SK-N-DZ (cell line): ENCODE data around the gene CHRNA4.
"Not testable (repeated sequence)": the region's sequence is repeated elsewhere in the genome, so short reads cannot be mapped to it uniquely, and the experiment has no call there.

ENCODE experiments used
- DNase-seq: peaks from one replicate; pipeline ENCODE4 v3.0.0-alpha.2; 2015; ENCODE audit warnings: low spot score

Gene CHRNA4

DNA sequence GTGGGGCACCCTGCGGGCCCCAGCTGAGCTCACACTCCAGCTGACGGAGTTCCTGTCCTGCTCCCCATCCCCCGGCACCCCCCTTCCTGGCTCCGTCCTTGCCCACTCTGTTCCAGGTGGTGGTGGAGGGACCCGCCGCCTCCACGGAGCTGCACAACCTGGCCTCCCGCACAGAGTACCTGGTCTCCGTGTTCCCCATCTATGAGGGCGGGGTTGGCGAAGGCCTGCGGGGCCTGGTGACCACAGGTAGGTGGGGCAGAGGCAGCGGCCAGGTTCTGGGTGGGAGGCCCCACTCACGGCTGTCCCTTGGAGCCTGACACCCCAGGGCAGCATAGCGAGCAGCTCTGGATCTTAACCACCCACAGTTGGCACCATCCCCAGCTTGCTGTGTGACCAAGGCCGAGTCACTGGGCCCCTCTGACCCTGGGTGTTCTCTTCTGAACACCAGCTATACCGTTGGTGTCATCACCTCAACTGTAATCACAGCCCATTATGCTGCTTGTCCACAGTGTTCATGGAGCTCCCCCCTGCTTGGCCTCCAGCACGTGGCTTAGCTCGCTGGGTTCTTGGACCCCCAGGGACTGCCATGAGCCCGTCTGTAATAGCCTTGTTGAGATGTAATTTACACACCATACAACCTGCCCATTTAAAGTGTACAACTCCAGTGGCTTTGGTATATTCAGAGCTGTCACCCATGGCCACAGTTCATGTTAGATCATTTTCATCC, 50.7 kb downstream of the CHRNA4 start:
- no peak for DNase-seq

DNA sequence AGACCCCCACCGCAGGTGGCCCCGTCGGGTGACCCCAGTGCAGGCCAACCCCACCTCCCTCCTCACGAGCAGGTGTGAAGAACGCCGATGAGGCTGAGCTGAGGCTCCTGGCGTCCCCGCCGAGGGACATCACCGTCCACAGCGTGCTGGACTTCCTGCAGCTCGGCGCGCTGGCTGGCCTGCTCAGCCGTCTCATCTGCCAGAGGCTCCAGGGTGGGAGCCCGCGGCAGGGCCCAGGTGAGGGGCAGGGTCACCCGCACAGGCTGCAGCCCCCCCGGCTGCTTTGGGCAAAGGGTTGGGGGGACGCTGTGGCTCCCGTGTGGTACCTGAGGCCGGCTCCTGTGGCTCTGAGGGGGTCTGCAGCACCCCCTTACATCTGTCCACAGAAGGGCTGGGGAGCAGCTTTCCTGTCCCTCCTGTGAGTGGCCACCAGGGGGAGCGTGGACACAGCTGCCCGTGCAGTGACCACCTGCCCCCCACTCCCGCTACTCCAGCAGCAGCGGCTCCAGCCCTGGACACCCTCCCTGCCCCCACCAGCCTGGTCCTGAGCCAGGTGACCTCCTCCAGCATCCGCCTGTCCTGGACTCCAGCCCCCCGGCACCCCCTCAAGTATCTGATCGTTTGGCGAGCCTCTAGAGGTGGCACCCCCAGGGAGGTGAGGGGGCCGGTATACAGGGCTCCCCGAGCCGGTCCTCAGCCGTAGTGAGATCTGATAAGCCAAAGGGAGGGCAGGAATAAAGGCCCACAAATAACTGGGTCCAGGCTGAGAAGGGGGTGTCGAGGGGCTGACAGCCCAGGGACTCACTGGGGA, 51.7 kb downstream of the CHRNA4 start:
- DNase-seq = peak; percentile 69

DNA sequence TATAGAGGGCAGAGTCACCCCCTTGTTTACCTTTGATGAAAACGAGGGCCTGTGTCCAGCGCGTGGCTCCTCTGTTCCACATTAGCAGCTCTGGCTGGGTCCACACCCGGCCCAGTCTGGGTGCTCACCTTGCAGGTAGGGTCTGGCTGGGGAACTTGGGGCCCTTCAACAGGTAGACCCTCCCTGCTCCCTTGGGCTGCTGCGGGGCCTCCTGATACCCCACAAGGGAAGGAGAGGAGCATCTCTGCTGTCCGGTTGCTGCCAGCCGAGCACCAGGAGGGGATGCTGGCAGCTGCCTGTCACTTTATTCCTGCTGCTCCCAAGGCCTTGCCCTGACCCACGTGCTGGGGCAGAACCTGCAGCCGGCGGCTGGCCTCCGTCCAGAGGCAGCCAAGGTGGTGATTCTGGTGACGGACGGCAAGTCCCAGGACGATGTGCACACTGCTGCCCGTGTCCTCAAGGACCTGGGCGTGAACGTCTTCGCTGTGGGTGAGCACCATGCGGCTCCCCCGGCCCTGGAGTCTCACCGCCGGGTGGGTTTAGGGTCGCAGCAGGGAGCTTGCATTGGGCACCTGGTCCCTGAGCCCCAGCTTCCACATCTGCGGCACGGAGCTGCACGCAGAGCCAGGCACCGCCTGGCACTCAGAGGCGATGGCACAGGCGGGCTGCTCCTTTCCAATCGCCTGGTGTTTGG, 52.8 kb downstream of the CHRNA4 start:
- DNase-seq = no peak

DNA sequence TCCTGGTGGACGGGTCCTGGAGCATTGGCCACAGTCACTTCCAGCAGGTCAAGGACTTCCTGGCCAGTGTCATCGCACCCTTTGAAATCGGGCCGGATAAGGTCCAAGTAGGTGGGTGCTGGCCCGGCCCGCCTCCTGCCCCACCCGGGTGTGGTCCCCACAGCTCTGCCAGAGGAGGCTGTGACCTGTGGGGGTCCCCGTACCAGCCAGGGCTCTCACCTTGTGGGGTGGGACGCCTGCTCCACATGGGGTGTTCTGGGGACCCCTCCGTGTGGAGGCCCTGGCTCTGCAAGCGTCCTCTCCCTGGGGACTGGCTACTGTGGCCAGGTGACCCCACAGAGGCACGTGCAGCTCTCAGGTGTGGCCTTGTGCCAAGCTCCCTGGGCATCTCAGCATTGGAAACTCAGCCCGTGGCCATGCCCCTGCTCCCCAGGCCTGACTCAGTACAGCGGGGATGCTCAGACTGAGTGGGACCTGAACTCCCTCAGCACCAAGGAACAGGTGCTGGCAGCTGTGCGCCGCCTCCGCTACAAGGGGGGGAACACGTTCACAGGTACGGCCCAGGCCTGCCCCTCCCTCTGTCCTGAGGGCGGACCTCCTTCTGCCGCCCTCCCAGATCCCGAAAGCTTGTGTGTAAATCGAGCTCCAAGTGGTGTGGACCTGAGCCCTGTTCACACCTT, 53.5 kb downstream of the CHRNA4 start:
- no peak for DNase-seq

DNA sequence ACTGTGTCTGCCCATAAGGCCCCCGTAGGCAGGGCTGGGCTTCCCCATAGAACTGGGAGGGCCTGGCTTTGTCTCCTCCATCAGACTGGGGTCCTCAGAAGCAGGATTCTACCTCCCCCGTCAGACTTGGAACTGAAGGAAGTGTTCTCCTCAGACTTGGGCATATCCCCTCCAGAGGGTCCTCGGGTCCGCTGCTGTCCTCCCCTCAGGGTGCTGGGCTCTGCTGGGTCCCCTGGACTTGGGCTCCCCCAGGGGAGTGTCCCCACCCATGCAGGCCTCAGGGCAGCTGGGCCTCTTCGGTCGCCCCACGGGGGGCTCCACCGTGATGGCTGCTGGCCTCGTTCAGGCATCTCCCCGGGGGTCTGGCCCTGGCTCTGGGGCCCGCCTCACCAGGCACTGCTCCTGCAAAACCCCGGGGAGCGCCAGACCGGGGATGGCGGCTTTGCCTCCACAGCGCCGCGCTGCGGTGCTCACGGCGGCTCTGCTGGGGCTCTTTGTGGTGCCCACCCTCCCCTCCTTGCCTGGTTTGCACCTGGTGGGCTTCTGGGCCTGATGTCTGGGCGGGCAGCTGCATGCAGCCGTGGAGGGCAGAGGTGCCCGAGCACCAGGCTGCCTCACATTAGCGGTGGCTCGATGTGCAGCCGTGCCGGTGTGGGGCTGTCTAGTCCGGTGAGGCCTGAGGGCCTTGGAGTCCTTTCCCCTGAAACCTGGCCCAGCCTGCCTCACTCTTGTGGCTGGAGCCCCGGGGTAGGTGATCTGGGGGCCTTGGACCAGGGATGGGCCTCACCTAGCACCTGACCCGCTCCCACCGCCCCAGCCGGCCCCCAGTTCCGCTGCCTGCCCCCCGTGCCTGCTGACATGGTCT, 54.2 kb downstream of the CHRNA4 start:
- DNase-seq = no peak

DNA sequence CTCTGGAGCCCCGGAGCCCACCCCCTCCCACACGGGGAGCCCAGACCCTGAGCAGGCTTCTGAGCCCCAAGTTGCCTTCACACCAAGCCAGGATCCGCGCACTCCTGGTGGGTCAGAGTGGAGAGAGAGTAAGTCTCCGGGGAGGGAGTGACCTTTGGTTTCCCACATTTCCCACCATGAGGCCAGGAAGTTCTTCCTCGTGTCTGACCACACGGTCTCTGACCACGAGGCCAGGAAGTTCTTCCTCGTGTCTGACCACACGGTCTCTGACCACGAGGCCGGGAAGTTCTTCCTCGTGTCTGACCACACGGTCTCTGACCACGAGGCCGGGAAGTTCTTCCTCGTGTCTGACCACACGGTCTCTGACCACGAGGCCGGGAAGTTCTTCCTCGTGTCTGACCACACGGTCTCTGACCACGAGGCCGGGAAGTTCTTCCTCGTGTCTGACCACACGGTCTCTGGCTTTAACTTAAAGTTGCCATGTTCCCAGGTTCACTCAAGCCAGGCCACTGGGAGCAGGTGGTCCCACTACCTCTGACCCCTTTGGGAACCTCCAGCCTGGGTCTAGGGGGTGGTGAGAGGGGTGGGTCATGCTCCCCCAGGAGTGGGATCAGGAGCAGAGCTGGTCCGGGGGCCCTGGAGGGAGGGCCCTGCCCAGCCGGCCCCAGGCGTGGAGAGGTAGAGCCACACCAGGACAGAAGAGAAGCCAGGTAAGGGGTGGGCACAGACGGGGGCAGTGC, 55.0 kb downstream of the CHRNA4 start:
- DNase-seq = not testable (repeated sequence)

DNA sequence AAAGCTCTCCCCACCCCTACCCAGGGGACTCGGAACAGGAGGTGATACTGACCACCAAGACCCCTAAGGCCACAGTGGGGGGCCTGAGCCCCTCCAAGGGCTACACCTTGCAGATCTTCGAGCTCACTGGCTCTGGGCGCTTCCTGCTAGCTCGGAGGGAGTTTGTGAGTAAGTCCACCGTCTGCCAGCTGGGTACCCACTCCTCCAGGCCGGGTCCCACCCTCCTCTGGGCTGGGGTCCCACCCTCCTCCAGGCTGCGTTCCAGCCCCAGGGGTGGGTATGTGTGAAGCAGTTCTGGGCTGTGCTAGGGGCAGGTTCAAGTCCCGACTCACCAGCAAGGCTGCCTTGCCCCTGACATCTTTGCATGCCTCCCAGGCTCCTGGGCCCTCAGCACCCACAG, 55.8 kb downstream of the CHRNA4 start:
- no peak for DNase-seq

DNA sequence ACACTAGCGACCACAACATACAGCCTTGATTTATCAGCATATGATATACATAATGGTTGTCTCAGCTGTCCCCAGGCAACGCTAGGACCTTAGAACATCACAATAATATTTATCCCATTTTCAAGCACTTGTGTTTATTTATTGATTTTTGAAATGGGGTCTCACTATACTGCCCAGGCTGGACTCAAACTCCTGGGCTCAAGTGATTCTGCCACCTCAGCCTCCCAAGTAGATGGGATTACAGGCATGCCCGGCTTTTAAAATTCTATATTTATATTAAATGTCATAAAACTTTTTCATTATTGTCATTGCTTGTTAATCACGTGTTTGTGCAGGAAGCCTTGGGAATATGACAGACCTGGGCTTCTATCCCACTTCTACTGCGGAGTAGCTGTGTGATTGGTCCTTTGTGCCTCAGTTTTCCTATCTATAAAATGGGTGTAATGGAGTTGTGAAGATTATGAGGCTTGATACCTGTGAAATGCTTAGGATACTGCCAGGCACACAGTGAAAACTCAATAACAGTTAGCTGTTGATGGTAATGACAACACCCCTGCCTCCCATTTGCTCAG, 58.0 kb downstream of the CHRNA4 start:
- DNase-seq = no peak

DNA sequence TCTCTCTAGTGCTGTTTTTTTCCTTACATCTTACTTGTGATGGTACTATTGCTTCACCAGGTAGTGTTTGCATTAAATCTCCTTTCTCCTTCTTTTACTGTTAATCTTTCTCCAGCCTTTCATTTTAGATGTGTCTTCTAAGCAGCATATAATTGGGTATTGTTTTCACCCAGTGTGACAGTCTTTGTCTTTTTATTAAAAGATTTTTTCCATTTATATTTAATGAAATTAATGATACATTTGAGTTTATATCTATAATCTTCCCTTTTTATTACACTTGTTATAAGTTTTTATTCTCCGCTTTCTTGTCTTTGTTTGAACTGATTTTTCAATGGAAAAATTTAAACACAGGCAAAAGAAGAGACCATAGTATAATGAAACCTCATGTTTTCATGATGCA, 59.5 kb downstream of the CHRNA4 start:
- DNase-seq = no peak

DNA sequence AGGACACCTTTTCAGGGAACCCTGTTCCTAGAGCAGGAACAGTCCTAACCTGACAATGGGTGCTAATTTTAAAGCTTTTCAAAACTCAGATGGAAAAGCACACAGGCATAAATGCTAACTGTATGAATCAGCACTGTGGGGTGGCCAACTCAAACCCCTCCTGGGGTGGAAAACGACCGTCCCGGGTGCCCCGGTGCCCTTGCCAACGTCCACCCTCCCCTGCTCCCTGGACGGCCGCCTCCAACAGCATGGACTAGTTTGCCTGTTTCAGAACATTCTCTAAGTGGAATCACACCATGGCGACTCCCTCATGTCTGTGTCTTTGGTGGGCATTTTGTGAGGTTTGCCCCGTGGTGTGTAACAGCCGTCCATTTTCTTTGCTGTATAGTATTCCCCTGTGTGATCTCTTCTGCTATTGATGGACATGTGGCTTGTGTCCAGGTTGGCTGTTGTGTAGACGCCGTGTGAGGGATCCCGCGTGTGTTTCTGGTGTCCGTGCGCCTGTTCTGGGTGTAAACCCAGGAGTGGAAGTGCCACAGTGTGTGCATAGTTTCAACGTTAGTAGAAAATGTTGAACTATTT, 62.3 kb downstream of the CHRNA4 start:
- DNase-seq = no peak

DNA sequence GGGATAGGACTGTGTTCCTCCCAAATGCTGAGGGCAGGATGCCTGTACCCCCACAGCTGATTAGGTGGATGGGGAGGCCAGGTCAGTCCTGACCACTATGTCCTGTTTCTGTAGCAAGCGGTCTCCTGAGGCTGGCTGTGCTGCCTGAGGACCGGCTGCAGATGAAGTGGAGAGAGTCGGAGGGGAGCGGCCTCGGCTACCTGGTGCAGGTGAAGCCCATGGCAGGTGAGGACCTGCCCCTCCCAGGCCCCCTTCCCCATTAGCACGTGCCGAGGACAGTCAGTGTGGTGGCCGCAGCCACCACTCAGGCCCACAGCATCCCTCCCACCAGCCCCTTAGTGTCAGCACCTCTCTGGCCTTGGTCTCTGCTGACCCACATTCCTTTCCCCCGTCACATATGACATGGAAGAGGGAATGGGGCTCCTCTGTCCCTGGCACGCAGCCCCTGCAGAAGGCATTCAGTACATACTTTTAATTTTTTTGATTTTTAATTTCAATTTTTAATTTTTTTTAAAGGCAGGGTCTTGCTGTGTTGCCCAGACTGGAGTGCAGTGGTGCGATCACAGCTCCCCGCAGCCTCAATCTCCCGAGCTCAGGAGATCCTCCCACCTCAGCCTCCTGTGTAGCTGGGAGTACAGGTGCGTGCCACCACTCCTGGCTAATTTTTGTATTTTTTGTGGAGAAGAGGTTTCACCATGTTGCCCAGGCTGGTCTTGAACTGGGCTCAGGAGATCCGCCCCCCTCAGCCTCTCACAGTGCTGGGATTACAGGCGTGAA, 63.2 kb downstream of the CHRNA4 start:
- no peak for DNase-seq

DNA sequence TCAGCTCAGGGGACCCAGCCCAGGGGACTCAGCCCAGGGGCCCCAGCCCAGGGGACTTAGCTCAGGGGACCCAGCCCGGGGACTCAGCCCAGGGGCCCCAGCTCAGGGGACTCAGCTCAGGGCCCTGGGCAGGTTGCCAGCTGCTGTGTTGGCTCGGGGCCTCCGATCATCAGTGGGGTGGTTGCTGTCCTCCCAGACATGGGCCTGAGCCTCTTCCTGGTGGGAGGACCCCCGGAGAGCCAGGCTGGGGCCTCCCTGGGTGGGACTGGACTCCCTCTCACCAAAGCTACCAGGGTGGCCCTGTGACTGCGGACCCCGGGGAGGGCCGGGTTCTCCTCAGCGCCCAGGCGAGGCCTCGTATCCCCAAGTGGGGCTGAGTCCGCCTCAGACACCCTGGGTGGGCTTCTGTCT, 63.8 kb downstream of the CHRNA4 start:
- no peak for DNase-seq

DNA sequence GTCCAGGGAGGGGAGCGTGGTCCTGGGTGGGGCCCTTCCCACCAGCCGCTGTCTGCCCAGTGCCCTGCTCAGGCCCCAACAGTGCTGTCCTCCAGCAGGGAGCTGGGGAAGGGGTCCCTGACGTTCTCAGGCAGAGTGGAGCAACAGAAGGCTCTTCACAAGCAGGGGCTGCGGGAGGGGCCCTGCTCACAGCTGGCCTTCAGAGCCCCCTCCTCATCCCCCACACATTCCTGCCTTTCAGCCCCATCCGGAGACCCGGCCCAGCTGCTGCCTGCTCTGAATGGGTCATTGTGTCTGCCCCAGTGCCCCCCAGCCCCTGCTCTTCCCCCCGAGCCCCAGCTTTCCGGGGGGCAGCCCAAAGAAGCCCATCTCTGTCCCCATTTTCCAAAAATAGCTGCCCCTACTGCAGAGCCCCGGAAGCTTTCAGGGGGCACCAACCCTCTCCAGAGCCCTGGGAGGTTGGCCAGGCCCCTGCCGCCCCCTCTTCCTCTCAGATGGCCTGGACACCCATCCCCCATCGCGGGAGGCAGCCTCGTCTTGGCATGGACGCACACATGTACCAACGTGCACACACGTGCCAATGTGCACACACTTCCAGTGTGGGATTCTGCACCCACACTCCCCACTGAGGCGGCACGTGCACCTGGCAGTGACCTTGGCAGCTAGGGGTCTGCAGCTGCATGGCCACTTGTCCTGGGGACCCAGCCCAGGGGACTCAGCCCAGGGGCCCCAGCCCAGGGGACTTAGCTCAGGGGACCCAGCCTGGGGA, 64.4 kb downstream of the CHRNA4 start:
- DNase-seq = no peak

DNA sequence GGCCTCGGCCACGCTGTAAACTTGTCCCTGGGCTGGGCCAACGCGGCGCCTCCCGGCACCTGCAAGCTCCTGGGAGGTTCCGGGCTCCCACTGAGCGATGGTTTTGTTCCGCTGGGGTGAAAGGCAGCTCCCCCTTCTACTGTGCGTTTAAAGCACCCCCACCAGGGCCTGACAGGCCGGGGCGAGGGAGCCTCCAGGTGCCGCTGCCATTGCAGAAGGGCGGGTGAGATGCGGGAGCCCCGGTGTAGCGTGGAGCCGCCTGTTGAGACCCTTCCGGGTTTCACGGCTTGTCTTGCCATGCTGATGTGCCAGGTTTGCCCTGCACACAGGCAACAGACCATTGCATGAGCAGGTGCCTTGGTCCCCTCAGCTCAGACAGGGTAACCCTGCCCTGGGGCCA, 65.3 kb downstream of the CHRNA4 start:
- DNase-seq = no peak

DNA sequence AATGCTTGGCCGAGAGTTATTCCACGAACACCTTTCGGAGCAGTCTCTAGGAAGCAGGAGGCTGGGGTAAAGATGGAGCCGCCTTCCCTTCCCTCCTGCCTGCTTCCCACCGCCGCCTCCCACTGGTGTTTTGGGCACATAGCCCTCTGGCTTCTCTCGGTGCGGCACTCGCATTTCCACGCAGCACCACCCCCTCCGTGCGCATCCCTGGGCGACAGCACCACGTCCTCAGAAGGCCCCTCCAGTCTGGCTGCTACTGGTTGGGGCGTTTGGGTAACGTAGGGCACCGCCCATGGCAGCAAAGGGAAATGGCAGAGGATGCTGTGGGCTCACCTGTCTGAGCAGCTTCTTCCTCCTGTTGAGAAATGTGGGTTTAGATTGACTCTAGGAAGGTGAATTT, 65.7 kb downstream of the CHRNA4 start:
- DNase-seq = no peak

DNA sequence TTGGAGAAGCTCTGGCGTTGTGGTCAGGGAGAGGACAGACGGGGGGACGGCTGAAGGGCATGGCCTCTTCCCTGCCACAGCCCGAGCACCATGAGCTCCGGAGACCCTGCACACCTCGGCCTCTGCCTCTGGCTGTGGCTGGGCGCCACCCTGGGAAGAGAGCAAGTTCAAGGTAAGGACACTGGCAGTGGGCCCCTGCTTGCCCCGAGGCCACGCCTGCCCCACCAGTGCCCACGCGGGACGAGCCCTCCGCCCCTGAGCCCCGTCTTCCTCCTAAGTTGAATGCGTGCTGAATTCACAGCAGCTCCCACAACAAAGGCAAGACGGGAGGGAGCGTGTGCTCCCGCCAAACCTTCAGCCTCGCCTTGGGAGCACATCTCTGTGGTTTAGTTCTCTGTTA, 66.1 kb downstream of the CHRNA4 start:
- no peak for DNase-seq

DNA sequence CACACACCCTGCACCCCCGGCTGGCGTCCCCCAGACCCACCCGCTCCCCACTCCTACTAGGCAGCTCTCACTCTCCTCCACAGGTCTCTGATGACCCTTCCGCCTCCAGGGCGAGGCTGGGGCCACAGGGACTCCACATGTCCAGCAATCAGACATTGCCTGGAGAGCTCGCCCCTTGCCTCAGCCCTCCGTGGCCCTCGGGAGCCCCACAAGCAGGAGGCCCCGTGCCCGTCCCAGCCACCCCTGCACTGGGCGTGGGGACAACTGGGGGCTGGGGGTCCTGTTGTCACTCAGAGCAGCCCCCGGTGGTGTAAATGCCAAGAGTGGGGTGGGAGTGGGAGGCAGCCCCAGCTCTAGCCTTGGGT, 66.6 kb downstream of the CHRNA4 start:
- DNase-seq = no peak
